HG03159 (cell line): ENCODE measurements around the gene TM9SF3.

Experiments
- ATAC-seq: cut with Tn5 transposase; IDR thresholded peaks from one replicate; pipeline ENCODE4 v1.9.1; 2021; ENCODE audit warnings: mild to moderate bottlenecking, moderate library complexity; ENCODE audit not compliant: unreplicated experiment

The TM9SF3 gene

DNA sequence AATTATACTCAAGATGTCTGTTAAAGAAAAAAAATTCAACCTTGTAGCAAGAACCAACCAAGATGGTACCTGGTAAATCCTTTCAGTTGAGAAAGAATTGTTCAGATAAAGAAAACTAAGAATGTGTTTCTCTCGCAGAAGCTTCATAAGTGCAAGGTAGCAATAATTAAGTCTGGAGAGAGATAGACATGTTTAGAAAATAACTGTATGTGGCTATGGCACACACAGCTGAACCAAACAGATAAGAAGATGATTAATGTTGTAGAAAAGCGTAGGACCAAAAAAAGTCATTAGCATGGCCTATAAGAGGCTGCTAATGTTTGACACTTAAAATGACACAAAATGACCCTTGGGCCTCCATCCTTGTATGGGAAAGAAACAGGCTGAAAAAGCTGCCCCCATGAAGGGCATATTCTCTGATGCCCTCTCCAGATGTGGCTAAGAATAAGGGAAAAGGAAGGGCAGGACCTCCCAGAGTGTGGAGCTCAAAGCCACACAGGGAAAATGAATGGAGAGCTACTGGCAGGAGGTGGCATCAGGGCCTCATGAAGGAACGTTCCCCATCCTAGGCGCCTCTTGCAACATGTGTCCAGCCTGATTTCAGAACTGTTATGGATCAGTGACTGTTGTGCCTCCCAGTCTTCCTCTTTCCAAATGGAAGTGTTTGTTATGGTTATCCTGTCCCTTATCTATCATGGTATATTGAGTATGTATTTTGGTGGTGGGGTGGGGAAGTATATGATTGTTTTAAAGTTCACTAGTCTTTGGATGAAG lies 103.8 kb downstream of the TM9SF3 start:
- ATAC-seq, result no peak

DNA sequence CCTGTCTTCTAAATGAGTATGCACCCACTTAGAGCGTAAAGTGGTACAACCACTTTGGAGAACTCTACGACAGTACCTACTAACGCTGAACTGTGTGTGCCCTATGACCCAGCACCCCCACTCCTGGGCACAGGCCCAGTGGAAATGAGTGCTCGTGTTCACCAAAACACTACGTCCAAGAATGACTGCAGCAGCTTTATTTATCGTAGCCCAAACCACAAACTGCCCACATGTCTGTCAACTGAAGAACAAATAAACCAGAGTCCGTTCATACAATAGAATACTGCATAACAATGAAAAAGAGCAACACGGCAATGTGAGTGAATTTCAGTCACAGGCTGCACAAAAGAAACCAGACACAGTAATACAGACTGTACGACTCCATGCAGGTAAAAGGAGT lies 108.5 kb downstream of the TM9SF3 start:
- no peak for ATAC-seq

DNA sequence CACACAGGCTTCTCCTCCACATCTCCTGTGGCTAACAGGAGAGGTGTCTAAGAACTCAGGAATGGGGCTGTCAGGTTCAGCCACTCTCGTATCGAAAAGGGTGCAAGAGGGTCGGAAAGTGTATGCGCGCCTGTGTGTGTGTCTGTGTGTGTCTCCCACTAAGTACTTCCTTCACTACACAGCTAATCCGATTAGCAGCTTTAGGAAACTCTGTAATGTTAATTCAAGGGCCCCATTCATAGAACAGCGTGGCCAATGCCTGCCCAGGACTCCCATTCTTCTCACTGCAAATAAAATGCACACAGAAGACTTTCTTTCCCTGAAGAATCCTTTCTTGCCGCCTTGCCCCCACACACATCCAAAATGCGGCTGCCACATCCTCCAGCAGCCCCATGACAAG lies 112.9 kb downstream of the TM9SF3 start:
- no peak for ATAC-seq

DNA sequence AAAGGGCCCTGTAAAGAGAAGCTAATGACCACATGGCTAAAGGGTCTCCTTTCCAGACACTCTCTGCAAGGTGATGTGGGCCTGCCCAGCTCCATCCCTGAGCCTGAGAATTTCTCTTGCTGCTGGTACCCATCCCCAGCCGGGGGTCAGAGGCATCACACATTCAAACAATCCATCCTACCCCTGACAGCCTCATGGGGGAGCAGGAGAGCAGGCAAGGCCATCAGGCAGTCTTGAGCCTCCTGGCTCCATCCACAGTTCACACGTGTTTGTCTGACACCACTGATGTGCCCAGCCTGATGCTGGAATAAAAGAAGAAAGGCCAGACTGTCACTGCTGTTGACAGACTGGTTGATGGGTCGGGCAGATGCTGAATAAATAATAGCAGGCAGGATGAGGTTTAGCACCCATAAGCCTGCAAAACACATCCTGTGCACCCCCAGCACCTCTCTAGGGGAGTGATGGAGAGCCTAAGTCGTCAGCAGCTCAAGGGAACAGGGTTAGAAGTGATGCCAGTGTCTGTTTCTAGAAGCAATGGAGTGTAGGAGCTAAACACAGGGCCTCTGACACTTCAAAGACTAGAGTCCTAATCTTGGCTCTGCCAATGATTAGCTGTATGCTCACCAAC lies 116.6 kb downstream of the TM9SF3 start:
- no peak for ATAC-seq

DNA sequence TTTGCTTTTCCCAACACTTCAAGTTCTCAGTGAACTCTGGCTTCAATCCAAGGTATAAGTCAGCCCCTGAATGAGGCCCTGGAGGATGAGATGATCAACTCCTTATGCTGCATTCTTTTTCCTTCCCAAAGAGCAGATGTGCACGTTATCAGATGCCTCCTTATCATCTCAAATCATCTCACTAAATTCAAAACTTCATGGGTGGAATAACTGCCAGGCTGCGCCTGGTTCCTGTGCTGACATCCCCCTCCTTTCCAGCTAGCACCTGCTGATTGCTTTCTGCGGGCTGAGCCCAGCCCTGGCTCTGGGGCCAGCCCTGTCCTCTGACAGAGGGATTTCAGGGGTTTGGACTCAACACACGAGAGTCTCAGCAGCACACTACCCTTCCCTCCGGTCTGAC lies 118.0 kb downstream of the TM9SF3 start:
- no peak for ATAC-seq
